ENCODE results near the gene ESPL1.

ESPL1 gene

GRCh38 chr12:53267999-53268629 lies at the start of gene ESPL1:
ESPL1 (plus strand) TSS chr12:53268299; CDS start chr12:53268767, 468 bp downstream.
- no peak for DNase-seq

DNA sequence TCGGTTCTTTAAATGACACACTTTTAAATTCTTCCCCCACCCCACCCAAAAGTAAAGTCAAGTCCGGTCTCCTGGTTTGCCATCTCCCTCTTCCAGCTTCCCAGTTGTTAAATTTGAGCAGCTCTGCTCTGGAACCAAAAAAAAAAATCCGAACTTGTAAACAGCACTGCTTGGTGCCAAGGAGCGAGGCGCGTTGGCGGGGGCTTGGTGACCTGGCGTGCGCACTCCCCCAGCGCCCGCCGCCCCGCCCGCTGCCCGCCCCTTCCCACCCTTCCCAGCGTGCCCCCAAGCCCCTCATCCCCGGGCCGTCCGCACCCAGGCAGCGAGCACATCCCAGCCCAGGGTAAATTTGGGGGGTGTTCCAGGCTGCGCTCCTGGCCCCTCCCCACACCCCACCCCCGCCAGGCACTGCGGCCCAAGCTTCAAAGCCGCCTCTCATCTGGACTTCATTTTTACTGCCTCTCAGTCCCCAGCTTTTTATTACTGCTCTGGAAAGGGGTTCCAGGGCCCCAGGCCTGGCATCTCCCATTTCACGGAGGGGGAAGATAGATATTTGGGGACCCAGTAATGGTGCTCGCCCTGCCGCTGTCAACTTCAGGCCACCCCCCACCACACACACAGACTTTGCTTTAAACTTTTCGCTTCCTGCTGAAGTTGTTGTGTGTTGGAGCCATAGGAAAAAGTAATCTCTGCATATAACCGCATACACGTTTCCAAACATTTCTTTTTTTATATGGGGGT lies 49.4 kb upstream of the ESPL1 start:
- no peak for DNase-seq

GRCh38 chr12:53219292-53219955 lies 48.7 kb upstream of the ESPL1 start:
- DNase-seq: no peak

DNA sequence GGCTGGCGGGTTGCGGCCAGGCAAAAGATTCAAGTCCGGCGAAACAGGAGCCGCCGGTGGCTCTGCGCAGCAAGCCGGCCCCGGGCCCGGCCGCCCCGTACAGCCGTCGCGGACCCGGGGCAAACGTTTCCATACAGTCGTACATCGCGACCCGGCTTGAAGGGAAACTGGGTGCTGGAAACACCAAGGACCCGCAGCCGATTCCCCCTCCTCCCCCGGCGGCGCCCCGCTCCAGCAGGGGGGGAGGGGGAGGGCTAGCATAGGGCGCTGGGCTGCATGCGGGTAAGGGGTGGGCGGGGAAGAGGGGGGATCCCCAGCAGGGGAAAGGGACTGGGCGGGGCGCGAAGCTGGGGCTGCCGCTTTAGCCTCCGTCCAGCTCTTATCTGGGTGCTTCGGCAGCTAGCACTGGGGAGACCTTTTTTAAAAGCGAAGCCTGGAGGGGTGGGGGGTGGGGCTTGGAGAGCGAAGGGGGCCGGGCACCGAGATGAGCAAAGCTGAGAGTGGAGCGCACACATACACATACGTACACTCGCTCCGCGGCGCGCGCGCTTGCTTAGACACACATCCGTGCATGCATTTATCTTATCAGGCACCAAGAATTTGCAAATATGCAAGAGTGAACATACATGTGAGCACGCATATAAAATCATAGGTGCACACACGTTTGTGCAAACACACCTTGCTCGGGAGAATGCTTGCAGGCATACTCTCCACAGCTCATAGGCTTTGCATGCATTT lies 48.0 kb upstream of the ESPL1 start:
- DNase-seq: no peak

DNA sequence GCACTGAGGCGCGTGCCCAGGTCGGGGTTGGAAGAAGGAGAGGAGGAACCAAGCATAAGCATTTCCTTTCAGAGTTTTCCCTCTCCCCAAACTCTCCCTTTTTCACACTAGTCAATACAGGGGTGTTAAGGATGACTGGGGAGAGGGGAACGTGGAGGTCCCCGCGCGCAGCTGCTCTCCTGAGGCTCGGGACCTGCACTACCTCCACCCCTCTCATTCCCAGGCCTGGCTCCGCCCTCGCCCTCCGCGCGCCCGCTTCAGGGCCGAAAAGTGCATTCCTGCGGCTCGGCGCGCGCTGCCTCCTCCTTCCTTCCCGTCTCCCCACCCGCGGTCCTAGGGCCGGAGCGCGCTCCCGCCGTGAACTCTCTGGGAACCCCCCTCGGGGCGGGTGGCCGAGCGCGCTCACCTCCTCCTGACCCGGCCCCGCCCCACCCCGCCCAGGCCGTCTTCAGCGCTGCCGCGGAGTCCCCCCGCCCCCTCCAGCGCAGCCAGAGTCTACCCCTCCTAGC lies 47.4 kb upstream of the ESPL1 start:
- peak; percentile 65 for DNase-seq

DNA sequence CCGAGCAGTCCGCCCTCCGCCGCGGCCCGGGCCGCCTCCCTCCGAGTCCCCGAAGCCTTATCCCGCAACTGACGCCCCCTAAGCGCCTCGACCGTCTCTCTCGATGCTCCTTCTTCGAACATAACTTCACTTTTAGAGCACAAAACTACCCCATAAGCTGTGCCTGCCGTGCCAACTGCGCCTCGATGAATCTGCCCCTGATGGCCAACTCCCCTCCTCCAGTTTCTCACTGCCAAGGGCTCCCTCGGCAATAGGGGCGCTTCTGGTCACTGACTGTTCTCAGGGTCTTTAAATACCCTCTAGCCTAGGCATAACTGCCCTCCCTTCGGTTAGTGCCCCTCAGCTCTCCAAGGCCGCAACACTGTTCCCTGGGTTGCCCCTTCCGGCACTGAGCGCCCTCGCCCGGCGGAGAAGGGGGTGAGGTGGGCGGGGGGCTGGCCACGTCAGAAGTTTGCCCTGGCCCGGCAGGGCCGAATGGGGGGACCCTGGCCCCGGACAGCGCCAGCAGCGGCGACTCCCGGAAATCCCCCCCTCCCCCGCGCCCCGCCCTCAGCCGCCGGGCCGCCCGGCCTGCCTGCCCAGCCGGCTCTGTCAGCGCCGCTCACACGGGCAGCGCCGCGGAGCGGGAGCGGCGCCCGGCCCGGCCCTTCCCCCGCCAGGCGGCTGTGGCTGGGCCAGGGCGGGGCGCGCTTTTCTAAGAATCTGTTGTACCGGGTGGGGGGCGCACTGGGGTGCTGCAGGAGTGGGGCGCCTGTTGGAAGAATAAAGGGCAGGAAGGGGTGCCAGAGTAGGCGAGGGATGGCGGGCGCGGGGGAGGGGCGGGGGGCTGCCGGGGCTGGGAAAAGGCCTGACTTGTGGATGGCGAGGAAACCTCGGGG lies 46.7 kb upstream of the ESPL1 start:
- no peak for DNase-seq

GRCh38 chr12:53222170-53222721 lies 45.9 kb upstream of the ESPL1 start:
- no peak for DNase-seq

DNA sequence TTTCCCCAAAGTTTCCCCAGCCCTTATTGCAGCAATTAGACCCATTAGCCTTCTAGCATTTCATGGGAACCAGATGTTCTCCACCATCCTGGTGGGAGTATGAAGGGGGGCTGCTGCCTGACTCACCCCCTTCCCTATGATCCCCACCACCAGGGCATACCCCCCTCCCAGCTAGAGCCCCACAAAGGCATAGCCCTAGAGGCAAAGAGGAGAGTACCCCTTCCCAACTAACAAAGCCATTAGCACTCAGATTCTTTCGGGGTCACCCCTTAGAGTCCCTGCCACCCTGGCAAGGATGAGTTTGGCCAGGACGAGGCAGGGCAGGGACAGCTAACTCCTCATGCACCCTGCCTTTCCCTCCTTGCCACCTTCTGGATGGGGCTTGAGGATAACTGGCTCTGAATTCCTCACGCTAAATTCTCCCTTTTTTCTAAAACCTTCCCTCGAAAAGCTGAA lies 45.3 kb upstream of the ESPL1 start:
- DNase-seq: no peak

DNA sequence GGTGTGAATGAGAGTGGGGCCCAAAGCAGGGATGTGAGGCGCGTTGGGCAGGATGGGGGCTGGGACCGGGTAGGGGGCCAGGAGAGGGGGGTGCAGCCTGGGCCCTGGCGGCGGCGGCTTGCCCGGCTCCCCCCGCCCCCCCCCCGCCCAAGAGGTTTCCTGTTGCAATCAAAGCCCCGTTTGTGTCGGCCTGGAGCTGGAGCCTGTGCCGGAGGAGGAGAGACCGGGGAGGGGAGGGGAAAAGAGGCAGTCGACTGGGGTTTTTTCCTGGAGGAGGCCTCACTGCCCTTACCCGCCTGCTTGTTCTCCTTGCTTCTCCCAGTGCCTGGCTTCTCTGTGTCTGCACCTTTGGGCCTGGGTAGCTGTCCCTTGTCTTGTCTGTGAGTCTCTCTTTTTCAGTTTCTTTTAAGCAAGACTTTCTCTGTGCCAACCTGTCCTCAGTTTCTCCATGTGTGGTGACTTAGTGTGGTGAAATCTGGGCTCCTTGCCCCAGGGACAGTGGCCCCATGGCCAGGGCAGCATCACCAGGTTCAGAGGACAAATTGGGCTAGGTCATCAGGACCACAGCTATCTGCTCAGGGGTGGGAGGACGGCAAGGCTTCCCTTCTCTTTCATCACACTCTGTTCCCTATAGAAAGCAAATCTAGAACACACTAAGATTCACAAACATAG lies 44.6 kb upstream of the ESPL1 start:
- DNase-seq: no peak

- DNase-seq: no peak
Observed at GRCh38 chr12:53224061-53224896, 43.8 kb upstream of the ESPL1 start.

GRCh38 chr12:53224897-53225634 lies 43.0 kb upstream of the ESPL1 start:
- no peak for DNase-seq

GRCh38 chr12:53225635-53226424 lies 42.3 kb upstream of the ESPL1 start:
- no peak for DNase-seq

- no peak for DNase-seq
Observed at GRCh38 chr12:53226815-53227214, 41.3 kb upstream of the ESPL1 start.

GRCh38 chr12:53227341-53227740 lies 40.8 kb upstream of the ESPL1 start:
- DNase-seq: no peak

GRCh38 chr12:53227836-53228235 lies 40.3 kb upstream of the ESPL1 start:
- no peak for DNase-seq

GRCh38 chr12:53229454-53229853 lies 38.6 kb upstream of the ESPL1 start:
- DNase-seq: no peak

DNA sequence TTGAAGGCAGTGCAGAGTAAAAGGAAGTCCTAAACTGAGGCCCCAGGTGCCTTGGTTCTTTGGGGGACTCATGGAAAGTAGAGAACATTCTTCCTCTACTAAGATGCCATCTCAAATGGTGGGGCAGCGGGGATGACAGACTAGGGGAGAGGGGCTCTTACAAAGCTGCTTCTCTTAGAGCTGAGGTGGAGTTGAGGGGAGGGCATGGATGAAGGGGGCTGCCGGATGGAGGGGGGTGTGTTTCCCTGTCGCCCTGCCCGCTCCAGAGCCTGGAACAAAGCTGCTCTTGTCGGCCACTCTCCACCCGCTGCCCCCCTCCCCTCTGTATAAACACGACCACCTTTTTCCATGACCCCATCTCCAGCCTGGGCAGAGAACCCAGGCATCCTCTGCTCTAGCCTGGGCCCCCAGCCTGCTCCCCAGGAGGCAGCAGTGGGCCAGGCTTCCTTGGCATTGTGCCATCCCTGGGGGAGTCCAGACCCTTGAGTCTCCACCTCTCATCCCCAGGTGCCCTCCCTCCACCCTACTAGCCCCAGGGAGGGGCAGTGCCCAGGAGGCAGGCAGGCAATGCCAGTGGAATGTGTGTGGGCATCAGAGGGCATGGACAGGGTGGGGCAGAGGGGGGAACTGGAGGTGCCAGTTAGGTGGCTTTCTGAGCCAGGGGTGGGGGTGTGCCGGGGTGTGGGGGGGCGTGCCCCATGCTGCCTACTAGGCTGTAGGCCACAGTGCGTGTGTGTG lies 37.8 kb upstream of the ESPL1 start:
- no peak for DNase-seq

- no peak for DNase-seq
Observed at GRCh38 chr12:53231671-53231920, 36.5 kb upstream of the ESPL1 start.

Measured in NCI-H2029 treated with DMSO at 0.1 percent for 48 hours (cell line).